ENCODE measurements around the gene CR1L.
A peak's percentile ranks its signal among the peaks of the same experiment; 100 is the strongest.
"Not testable (repeated sequence)": the region's sequence is repeated elsewhere in the genome, so short reads cannot be mapped to it uniquely, and the experiment has no call there.

Gene CR1L

DNA sequence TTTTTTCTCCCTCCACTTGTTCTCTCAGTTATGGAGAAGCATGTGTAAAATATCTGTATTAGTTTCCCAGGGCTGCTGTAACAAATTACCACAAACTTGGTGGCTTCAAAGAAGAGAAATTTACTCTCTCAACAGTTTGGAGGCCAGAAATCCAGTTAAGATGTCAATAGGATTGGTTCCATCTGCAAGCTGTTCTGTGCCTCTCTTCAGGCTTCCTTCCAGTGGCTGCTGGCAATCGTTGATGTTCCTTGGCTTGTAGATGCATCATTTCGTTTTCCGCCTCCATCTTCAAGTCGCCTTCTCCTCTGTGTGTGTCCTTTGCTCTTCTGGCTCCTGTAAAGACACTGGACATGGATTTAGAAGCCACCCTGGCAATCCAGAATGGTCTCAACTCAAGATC is 45.6 kb downstream of the CR1L start:
- DNase-seq: not testable (repeated sequence)

GRCh38 chr1:207691010-207691409 is 46.1 kb downstream of the CR1L start:
- no peak for DNase-seq

- no peak for DNase-seq
These were observed 46.9 kb downstream of the CR1L start for GRCh38 chr1:207691841-207692240.

- not testable (repeated sequence) for DNase-seq
These were observed 47.4 kb downstream of the CR1L start for GRCh38 chr1:207692291-207692690.

GRCh38 chr1:207695891-207696290 is 51.0 kb downstream of the CR1L start:
- DNase-seq: no peak

- DNase-seq: peak; percentile 52 to 65
These were observed 54.0 kb downstream of the CR1L start for GRCh38 chr1:207698822-207699483.

DNA sequence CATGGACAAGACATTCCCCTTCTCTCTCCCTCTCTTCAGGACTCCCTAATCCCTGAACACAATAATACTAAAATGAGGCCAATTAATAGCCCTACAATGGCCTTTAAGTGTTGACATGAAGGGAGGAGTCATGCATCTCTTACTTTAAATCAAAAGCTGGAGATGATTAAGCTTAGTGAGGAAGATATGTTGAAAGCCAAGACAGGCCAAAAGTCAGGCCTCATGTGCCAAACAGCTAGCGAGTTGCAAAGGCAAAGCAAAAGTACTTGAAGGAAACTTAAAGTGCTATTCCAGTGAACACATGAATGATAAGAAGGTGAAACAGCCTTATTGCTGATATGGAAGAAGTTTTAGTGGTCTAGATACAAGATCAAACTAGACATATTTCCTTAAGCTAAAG is 57.4 kb downstream of the CR1L start:
- no peak for DNase-seq

DNA sequence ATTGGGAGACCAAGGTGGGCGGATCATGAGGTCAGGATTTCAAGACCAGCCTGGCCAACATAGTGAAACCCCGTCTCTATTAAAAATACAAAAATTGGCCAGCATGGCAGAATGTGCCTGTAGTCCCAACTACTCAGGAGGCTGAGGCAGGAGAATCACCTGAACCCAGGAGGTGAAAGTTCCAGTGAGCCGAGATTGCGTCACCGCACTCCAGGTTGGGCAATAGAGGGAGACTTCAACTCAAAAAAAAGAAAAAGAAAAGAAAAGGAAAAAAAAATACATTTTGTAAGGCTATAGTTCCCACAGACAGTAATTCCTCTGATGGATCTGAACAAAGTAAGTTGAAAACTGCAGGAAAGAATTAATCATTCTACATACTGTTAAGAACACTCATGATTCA is 58.8 kb downstream of the CR1L start:
- no peak for DNase-seq

DNA sequence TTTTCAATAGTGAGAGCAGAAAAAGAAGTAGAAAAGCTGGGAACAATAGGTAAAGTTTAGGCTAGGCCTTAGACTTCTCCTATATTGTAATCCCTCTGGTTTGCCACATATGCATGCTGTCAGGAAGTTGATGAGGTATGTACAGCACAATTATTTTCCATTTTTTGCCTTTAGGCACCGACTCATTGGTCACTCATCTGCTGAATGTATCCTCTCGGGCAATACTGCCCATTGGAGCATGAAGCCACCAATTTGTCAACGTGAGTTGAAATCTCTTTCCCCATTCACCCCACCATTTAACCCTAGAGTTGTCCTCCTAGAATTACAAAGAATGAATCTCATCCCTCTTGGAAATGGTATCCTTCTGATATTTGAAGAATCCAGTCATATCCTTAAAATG is 63.1 kb downstream of the CR1L start:
- not testable (repeated sequence) for DNase-seq

- peak in 1 of 2 experiments; percentile 4 for DNase-seq
These were observed 66.4 kb downstream of the CR1L start for GRCh38 chr1:207711285-207711684.

DNA sequence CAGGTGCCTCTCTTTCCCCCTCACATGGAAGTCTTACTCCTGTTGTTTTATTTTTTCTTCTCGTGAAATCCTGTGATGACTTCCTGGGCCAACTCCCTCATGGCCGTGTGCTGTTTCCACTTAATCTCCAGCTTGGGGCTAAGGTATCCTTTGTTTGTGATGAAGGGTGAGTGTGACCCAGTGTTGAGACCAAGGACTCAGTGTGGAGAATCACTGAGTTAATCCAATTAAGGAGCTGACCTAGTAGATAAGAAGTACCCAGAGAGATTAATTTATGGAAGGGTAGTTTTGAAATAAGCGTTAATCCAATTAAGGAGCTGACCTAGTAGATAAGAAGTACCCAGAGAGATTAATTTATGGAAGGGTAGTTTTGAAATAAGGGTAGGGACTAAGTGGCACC is 67.8 kb downstream of the CR1L start:
- not testable (repeated sequence) for DNase-seq

- DNase-seq: no peak
These were observed 68.6 kb downstream of the CR1L start for GRCh38 chr1:207713529-207713928.

GRCh38 chr1:207719234-207719633 is 74.3 kb downstream of the CR1L start:
- no peak for DNase-seq

DNA sequence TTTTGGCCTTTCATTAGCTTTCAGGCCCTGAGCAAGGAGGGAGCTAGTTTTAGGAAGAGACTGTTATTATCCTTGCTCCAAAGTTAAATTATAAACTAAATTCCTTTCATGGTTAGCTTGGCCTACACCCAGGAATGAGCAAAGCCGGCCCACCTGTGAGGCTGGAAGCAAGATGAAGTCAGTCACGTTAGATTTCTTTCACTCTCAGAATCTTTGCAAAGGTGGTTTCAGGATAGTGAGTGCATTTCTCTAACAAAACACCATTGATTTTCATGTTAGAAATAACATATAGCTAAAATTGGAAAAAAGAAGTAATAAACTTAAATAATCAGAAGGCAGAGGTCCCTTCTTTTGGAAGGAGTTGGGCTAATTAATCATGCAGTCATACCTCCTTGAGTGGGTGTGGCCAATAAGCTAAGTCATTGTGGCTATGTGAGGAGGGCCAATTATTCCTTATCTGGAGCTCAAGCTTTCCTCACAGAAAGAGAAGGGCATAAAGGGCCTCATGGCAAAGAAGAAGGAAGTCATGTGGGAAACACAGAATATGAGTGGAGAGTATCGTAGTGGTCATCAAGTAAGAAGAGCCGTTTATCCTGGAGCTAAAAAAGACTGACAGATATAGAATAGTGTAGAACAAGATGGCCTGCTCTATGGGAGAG is 83.4 kb downstream of the CR1L start:
- DNase-seq: not testable (repeated sequence)

GRCh38 chr1:207737503-207738157 is 92.7 kb downstream of the CR1L start:
- DNase-seq: not testable (repeated sequence)

DNA sequence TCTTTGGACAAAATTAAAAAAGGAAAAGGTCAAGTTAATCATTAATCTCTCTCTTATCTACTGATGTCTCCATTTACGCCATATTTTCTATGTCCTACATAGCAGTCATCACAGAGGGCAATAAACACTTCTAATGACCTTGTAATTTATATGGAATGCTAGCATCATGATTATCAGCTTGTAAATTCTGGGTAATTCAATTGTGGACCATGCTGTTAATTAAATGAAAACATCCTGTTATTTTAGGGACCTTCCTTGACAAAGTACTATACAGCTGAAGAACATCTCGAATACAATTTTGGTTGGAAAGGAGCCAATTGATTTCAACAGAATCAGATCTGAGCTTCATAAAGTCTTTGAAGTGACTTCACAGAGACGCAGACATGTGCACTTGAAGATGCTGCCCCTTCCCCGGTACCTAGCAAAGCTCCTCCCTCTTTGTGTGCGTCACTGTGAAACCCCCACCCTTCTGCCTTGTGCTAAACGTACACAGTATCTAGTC is 93.3 kb downstream of the CR1L start:
- DNase-seq: not testable (repeated sequence)

GRCh38 chr1:207740207-207740606 is 95.3 kb downstream of the CR1L start:
- no peak for DNase-seq

GRCh38 chr1:207742850-207743555 is 98.1 kb downstream of the CR1L start:
- DNase-seq: no peak

- DNase-seq: no peak
These were observed 99.1 kb downstream of the CR1L start for GRCh38 chr1:207744000-207744534.

DNA sequence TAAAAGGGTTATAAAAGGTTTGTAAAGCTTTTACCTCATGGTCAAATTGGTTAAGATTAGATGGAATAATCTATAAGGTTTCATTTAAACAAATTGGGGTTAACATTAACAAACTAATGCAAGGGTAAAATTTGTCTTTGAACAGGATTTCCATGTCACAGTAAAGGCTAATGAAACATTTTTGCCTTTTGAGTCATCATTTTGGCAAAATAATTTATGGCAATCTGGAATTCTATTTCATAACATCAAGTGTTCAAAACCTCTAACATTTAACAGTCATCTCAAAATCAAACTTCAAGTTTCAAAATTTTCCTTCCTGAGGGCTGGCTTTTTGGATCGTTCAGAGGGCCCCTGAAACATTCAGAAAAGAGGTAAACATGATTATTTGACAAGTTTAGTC is 100.4 kb downstream of the CR1L start:
- no peak for DNase-seq

- DNase-seq: no peak
These were observed 101.2 kb downstream of the CR1L start for GRCh38 chr1:207745839-207746767.

Data from SHP77 (cell line).